GM19025 (cell line): ENCODE measurements around the gene EDAR.

Experiments used
- ATAC-seq: cut with Tn5 transposase; IDR thresholded peaks from one replicate; pipeline ENCODE4 v1.9.1; 2021; ENCODE audit warnings: mild to moderate bottlenecking, low read depth, moderate library complexity; ENCODE audit not compliant: unreplicated experiment

The EDAR gene

GRCh38 chr2:108988796-108989713 is at the start of gene EDAR:
EDAR (minus strand) TSS chr2:108989220; CDS start chr2:108931014, 58,206 bp downstream.
- no peak for ATAC-seq

DNA sequence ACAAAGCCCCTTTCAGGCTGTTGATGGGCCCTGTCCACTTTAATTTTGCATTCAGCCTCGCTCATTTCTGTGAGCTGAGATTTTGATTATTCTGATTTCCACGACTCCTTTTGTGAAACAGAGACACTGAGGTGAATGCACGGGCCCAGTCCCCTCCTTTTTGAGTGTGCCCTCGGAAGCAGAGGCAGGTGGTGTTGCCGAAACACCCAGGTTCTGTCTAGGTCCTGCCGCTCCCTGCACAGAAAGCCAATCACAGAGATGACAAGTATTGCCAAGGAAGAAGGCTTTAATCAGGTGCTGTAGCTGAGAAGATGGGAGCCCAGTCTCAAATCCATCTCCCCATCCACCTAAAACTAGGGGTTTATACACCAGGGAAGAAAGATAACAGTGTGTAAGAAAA is 44.2 kb upstream of the EDAR start:
- ATAC-seq: no peak

- ATAC-seq: no peak
These were observed 43.3 kb upstream of the EDAR start for GRCh38 chr2:109032229-109032820.

DNA sequence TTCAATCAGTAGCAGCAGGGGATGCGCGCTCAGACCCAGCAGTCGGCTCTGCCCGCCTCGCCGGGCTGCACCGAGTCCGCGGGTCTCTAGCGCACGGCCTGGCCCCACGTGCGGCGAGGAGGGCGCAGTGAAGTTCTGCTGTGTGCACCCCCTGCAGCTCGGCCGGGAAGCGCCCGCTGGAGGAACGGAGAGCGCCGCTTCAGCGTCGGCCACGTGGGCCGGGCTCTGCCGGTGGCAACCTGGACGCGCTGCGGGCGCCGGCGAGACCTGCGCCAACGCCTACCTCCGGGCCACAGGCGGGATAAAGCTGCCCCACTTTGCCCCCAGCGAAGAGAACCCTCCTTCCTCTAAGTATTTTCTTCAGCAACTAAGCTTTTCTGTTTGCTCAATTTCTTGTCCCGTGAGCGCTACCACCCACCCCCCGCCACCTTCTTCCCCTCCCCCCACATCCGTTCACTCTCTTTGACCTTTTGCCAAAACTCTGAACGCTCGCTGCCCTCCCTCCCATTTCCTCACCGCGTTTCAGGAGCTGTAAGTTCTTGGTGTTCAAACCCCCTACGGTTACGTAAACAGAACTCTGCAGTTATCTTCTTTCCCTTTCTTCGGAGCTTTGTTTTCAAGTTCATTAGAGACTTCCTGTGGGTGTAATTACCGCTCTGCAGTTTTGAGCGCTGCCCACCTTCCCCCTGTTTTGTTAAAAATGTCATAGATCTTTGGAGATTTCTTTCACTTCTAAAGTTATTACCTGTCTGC is 42.6 kb upstream of the EDAR start:
- no peak for ATAC-seq

DNA sequence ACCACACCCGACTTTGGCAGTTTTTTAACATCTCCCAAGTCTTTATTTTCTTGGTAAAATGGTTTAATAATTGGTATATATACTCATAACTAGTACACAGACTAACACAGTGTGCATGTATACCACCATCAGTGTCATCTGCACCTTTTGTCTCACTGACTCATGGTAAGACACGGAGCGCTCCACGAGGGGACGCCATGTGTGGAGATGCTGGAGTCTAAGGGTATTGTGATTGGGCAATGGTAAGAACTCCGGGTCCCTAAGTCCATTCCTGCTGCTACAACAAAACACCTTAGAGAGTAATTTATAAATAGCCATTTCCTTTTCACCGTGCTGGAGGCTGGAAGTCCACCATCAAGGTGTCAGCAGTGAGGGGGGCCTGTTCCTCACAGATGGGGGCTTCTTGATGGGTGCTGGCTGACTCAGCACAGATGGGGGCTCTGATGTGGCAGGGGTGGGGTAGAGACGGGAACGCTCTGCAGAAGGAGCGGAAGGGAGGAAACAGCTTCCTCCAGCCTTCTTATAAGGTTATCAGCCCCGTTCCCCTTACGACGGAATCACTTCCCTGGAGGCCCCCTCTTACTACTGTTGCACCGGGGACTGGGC is 42.0 kb upstream of the EDAR start:
- no peak for ATAC-seq

DNA sequence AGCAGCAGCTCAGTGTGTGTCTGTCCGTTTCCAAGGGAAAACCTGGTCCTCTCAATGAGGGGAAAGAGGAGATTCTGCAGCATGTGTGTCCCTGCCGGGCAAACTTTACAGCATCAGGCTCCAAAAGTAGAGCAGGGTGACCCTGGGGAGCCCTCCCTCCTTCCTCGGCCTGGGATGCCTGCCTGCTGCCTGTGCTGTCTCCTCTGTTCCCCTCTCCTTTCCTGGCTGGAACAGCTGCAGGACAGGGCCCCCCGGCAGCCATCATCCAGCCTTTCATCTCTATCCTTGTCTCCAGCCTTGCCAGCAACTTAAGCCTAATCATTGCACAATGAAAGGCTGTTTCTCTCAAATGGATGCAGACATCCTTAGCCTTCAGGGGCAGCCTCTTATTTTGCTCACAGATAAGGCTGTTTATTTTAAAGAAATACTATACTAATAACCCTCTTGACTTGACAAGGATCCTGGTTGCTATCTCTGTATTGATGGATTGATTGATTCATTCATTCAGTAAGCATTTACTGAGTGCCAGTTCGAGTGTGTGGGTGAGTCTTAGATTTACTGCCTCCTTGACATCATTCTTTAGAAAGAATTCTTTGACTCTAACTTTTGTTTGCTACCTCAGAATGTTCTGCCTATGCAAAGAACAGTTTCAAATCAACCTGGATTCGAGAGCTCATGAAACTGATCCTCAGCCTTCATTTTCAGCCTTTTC is 40.6 kb upstream of the EDAR start:
- ATAC-seq: no peak

DNA sequence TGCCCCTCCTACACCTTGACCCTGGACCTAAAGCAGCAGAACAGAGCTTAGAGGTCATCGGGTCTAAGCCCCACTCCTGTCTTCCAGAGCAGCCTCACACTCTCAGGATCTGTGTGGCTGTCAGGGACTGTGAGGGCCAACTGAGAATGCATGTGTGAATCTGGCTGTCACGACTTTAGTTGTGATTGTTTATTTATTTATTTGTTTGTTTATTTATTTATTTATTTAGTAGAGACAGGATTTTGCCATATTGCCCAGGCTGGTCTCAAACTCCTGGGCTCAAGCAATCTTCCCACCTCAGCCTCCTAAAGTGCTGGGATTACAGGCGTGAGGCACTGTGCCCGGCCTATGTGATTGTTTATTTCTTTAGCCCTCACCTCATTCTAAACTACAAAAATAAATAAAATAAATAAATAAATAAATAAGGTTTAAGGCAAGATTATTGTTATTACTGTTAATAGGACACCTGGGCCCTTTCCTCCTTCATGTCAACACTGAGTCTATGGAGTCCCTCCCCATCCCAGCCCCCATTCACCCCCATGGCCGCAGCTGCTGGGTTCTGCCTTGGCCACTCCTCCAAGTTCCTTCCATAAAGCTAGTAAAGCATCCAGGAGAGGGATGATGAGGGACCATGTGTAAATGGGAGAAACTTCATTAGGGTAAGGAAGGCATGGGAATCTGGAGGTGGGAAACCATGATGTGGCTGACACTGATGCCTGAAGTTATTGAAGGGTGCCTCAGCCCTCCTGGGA is 39.9 kb upstream of the EDAR start:
- no peak for ATAC-seq

GRCh38 chr2:109028277-109028676 is 39.3 kb upstream of the EDAR start:
- ATAC-seq: no peak

DNA sequence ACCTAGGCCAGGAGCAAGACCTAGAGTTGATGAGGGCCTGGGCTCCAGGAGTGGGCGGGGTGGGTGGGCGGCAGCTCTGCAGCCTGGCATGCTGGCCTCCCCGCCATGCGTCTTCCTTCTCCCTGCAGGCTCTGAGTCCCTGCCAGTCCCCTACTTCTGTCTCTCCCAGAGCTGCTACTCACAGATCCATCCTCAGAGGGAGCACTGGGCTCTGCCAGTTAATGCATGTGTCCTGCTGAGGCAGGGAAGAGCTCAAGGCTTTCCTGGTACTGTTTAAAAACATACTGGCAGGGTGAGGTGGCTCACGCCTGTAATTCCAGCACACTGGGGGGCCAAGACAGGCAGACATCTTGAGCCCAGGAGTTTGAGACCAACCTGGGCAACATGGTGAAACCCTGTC is 38.7 kb upstream of the EDAR start:
- no peak for ATAC-seq

DNA sequence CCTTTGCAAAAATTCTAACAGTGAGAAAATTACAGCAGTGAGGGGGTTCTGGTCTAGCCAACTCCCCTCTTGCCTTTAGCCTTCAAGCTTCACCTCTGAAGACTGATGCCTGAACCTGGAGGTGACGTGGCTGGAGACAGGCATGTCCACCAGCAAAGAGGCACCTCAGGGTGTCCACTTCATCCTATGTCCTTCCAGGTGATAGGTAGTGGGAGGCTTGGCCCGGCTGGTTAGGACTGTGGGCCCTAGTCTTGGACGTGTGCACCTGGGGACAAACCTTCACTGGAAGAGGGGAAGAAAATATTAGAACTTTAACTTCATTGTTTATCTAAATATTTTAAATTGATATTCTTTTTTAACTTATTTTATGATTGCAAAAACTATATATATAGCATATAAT is 35.5 kb upstream of the EDAR start:
- no peak for ATAC-seq

- no peak for ATAC-seq
These were observed 32.9 kb upstream of the EDAR start for GRCh38 chr2:109021895-109022300.

GRCh38 chr2:109020217-109020637 is 31.2 kb upstream of the EDAR start:
- no peak for ATAC-seq

DNA sequence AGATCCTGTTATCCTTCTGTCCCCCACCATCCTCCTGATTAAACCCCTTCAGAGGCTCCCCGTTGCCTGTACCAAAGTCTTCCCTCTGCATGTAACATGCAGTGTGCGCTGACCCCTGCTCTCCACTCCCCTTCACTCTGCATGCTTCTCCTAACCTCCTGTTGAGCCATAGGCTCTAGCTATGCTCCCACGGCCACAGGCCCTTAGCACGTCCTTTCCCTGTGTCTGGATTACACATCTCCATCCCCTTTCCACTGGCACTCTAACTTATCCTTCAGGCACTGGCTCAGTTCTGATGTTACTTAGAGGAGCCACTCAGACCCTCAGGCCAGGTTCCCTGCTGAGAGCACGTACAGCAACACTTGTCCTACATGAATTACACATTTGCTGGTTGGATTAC is 29.4 kb upstream of the EDAR start:
- no peak for ATAC-seq

GRCh38 chr2:109017017-109017416 is 28.0 kb upstream of the EDAR start:
- ATAC-seq: no peak

DNA sequence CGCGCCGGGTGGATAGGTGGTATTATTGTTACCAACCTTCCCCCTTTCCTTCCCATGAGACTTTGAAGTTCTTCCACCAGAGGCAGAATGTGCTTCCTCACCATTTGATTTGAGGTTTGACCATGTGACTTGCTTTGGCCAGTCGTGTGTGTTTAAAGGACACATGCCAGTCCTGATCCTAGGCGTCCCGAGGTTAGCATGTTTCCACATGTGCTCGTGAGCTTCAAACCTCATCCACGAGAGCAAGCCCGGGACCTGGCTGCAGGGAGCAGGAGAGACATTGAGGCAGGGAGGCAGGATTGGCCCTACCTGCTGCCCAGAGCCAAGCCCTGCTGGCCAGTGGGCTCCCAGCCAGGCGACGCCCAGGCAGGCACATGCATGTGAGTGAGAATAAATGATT is 27.4 kb upstream of the EDAR start:
- no peak for ATAC-seq

DNA sequence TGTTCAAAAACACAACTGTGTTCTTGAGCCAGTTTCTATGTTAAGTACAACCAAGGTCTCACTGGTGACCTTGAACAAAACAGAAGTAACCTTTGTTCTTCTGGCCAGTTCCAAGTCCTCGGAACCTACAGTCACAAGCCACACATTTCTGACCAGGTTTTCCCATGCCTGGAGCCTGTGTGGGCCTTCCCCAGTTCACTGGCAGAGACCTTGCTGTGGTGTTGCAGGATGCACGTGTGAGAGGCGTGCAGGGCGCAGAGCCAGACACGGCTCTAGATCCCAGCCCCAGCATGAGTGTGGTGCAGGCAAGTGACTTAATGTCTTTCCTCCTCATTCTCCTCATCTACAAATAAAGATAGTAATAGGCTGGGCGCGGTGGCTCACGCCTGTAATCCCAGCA is 25.5 kb upstream of the EDAR start:
- ATAC-seq: no peak

DNA sequence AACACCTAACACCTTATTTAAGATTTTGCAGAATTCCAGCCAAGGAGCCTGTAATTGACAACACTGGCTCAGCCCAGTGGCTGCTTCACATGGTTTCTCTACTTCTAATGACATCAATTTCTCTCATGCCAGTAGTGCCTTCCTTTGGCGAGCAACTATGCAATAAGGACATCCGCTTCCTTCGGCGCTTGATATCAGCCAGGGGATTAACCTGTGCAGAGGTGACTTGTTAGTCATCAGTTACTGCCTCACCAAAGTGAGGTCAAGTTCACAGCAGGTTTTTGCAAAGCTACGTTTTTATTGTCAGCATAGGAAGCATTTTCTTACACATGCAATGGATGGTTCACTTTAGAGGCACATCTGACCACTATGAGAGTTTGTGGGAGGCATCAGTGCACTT is 24.0 kb upstream of the EDAR start:
- no peak for ATAC-seq

GRCh38 chr2:109009920-109010610 is 21.0 kb upstream of the EDAR start:
- ATAC-seq: no peak

DNA sequence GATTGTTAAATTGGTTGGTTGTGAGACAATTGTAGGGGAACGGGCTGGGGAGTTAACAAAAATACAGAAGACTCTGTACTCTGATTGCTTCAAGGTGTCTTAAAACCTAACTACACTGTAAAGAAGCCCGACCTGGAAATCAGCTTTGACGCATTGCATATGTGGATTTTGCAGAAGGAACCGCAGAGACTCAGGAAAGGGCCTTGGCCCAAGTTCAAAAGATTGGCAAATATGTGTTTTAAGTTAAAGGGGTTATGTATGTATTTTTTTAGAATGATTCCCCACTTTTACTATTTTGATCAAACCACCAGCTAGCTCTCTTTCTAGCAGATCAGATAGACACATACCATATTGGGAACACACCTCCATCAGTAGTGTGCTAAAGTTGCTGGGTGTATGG is 18.0 kb upstream of the EDAR start:
- ATAC-seq: no peak
